GM12878 (cell line): ENCODE results near the gene STK4. TPM values are rescaled to one million over a fixed set of nuclear protein-coding genes. Genes with fewer than 3 reads are reported as not detected.

Experiments used
- ATAC-seq: fragments of 200-7000 bp; cut with Tn5 transposase; 3 replicates; pipeline ENCODE4 v1.9.1; 2020; ENCODE audit warnings: mild to moderate bottlenecking, moderate library complexity
- BruUV-seq: library from RNA; stranded (reverse); fragments of 400-500 nt; replicated peaks from 2 replicates; lab custom pipeline; 2021; lab: Mats Ljungman, UMichigan
- CTCF ChIA-PET: fragments of 300-600 bp; sonication (Branson Sonifier 250); formaldehyde crosslinking; extraction: SDS; loops from one replicate; lab custom pipeline; 2021; ENCODE audit warnings: inconsistent platforms; lab: Yijun Ruan, JAX
- POLR2A ChIA-PET: fragments of 350-600 bp; formaldehyde crosslinking; extraction: SDS; loops from one replicate; lab custom pipeline; 2021; ENCODE audit warnings: inconsistent platforms; lab: Charles Lee
- RAD21 ChIA-PET: fragments of 300-600 bp; sonication (Branson Sonifier 250); formaldehyde crosslinking; loops from one replicate; lab custom pipeline; 2023; ENCODE audit warnings: antibody characterized with exemption; ENCODE audit not compliant: unreplicated experiment; lab: Charles Lee
- SMC1A ChIA-PET: fragments of 300-600 bp; sonication (Branson Sonifier 250); formaldehyde crosslinking; loops from one replicate; lab custom pipeline; 2023; ENCODE audit not compliant: unreplicated experiment, uncharacterized antibody; lab: Charles Lee
- DNase-seq: peaks from one replicate; pipeline ENCODE4 v3.0.0-alpha.2; 2011; ENCODE audit warnings: low read depth, low spot score
- FAIRE-seq: peaks from 3 replicates; lab custom pipeline; 2011; peaks lifted over from hg19 to GRCh38; lab: Jason Lieb, UNC
- H2AFZ ChIP-seq: 2 replicates; pipeline ENCODE4 v1.6.0; 2011; ENCODE audit warnings: low read depth, low read length, control low read depth; ENCODE audit not compliant: control insufficient read depth
- H3K27ac ChIP-seq: 2 replicates; pipeline ENCODE4 v1.5.1; 2011; ENCODE audit warnings: control low read depth; ENCODE audit not compliant: control insufficient read depth, insufficient read depth
- H3K27me3 ChIP-seq, 2 experiments: replicated peaks in 1 of 2; 2 replicates each; pipeline versions ENCODE4 v1.6.0 to v1.6.1; 2011; ENCODE audit warnings: low read length in 1 of 2; ENCODE audit not compliant: control insufficient read depth in 2 of 2, insufficient read depth in 2 of 2
- H3K36me3 ChIP-seq, 2 experiments: 2 replicates each; pipeline ENCODE4 v1.5.1; 2011; ENCODE audit warnings: low read length in 1 of 2; ENCODE audit not compliant: control insufficient read depth in 2 of 2, insufficient read depth in 2 of 2
- H3K4me1 ChIP-seq: 2 replicates; pipeline ENCODE4 v1.6.1; 2011; ENCODE audit warnings: mild to moderate bottlenecking, low read length, moderate library complexity, mixed read lengths; ENCODE audit not compliant: control insufficient read depth, insufficient read depth
- H3K4me2 ChIP-seq: 2 replicates; pipeline ENCODE4 v1.6.0; 2011; ENCODE audit warnings: control low read depth; ENCODE audit not compliant: control insufficient read depth, insufficient read depth
- H3K4me3 ChIP-seq: fragments of 200-600 bp; sonication (generic); 2 replicates; pipeline ENCODE4 v1.5.1; 2016
- H3K79me2 ChIP-seq: 2 replicates; pipeline ENCODE4 v1.6.0; 2011; ENCODE audit warnings: low read length; ENCODE audit not compliant: control insufficient read depth, insufficient read depth
- H3K9ac ChIP-seq: 2 replicates; pipeline ENCODE4 v1.8.0; 2011; ENCODE audit warnings: low read length, control low read depth, mixed read lengths; ENCODE audit not compliant: control insufficient read depth, insufficient read depth
- H3K9me3 ChIP-seq: replicated peaks from 3 replicates; pipeline ENCODE4 v1.5.1; 2011; ENCODE audit warnings: mild to moderate bottlenecking, low read length; ENCODE audit not compliant: control insufficient read depth, insufficient read depth
- H4K20me1 ChIP-seq: 2 replicates; pipeline ENCODE4 v1.6.0; 2011; ENCODE audit not compliant: control insufficient read depth, insufficient read depth
- CTCF ChIP-seq, 3 experiments: IDR thresholded peaks in 2 of 3; conservative IDR thresholded peaks in 1 of 3; 2 replicates each; pipeline ENCODE4 v1.5.1; 2011; ENCODE audit warnings: low read depth in 3 of 3, low read length in 3 of 3, mild to moderate bottlenecking in 3 of 3, control low read depth in 2 of 3, moderate library complexity in 2 of 3, inconsistent platforms in 1 of 3, mixed read lengths in 1 of 3; ENCODE audit not compliant: control insufficient read depth in 2 of 3, insufficient read depth in 1 of 3; ENCODE audit errors: extremely low read depth in 1 of 3
- SPI1 ChIP-seq: IDR thresholded peaks from 2 replicates; pipeline ENCODE4 v1.6.1; 2011; ENCODE audit warnings: low read depth, mild to moderate bottlenecking, low read length, moderate library complexity, borderline replicate concordance; ENCODE audit not compliant: insufficient read depth
- ZNF274 ChIP-seq: IDR thresholded peaks from one replicate; pipeline ENCODE4 v1.8.0; 2011; ENCODE audit not compliant: insufficient read length, insufficient read depth
- WGBS: methylation state at CpG from one replicate; pipeline ENCODE4 v1.1.6; 2016; ENCODE audit warnings: low lambda C conversion rate; ENCODE audit not compliant: insufficient replicate concordance, insufficient coverage; ENCODE audit errors: missing lambda C conversion rate; 5-methylcytosine and 5-hydroxymethylcytosine counted together
- in situ Hi-C: fragments of 300-500 bp; cut with MboI; formaldehyde crosslinking; loops from 9 replicates; pipeline ENCODE4 v1.14.3; 2018; ENCODE audit warnings: mixed read lengths
- intact Hi-C: fragments of 100-400 bp; cut with micrococcal nuclease; formaldehyde crosslinking; loops from one replicate; pipeline ENCODE4 v1.14.2; 2022; ENCODE audit not compliant: unreplicated experiment
- polyA plus RNA-seq, 11 experiments: library from polyadenylated mRNA; depleted of rRNA in 4 of 11; unstranded in 6 of 11; stranded (reverse) in 5 of 11; fragments of >200 nt; fragmentation: Nextera tagmentation in 4 of 11; fragmentation: Illumina TruSeq in 1 of 11; extraction: Ambion mirVana in 4 of 11; extraction: Trizol in 1 of 11; gene quantifications; 1 replicate in 1 of 11; 2 replicates in 10 of 11; pipeline versions ENCODE4 v1.2.1 to v1.2.3, GENCODE V29; 2011 to 2016; ENCODE audit warnings: inconsistent platforms in 2 of 11, missing spikeins in 2 of 11, low read depth in 1 of 11
- total RNA-seq, 4 experiments: library from RNA; depleted of rRNA in 3 of 4; stranded (reverse); fragments of >200 nt in 3 of 4; fragmentation: Illumina TruSeq in 1 of 4; extraction: Trizol in 1 of 4; gene quantifications; 2 replicates each; pipeline versions ENCODE4 v1.2.1 to v1.2.3, GENCODE V29; 2013 to 2021

The STK4 gene
- total and polyA plus RNA-seq, 10 of the 15 experiments (the other 5 are each of a cell fraction or from before 2014, with no cell fraction given) = 24.0 to 135 (median 89.7) TPM

- H3K27me3 ChIP-seq = no peaks in the 10 kb centered on the region
- RAD21 ChIA-PET = no interaction called here
- H3K79me2 ChIP-seq = no peaks in the 10 kb centered on the region
- POLR2A ChIA-PET = no interaction called here
- 87% methylated on average over 5 of the region's 5 CpGs for WGBS
- BruUV-seq = no TSS peak
- ATAC-seq (peak; percentile 75), FAIRE-seq (no peak), DNase-seq (no peak)
- no peak overlapping the region for H3K27ac ChIP-seq
- CTCF ChIA-PET = interaction anchor here (1.0 to 1.4 kb wide), 2 partner anchors 14 to 63 kb away, joined by 3 read pairs; no protein-coding TSS in a partner anchor
- in situ Hi-C loops (no loop called here), intact Hi-C loops (no loop called here)
- no peaks in the 10 kb centered on the region for H4K20me1 ChIP-seq
- no peak overlapping the region for H3K4me2 ChIP-seq
- SMC1A ChIA-PET = no interaction called here
- no peaks in the 10 kb centered on the region; the same call in 2 of the 3 replicates for H3K9me3 ChIP-seq
- H3K9ac ChIP-seq = no peak overlapping the region
- H3K4me1 ChIP-seq = no peaks in the 10 kb centered on the region
- peaks cover 7 to 8% of the 10 kb centered on the region in 2 experiments; a peak in 3 of 4 replicates for H3K36me3 ChIP-seq
- H2AFZ ChIP-seq = no peak overlapping the region
- no peak overlapping the region for H3K4me3 ChIP-seq
- TF ChIP-seq ZNF274 (no peak), SPI1 (no peak), CTCF (IDR thresholded peaks at IDR 0.05 in 2 of 3, conservative IDR thresholded peaks at IDR 0.05 in 1 of 3; ENCODE audit: control insufficient read depth in 2 of 3, extremely low read depth in 1 of 3, insufficient read depth in 1 of 3, low read depth in 3 of 3, low read length in 3 of 3) (peak; percentile 10 to 31 (median 27); a peak in 2 of 6 replicates)
These were observed 114.7 kb downstream of the STK4 start for GRCh38 chr20:45080867-45081624.
